H1 (cell line): ENCODE measurements around the gene GATA5. TPM values are rescaled to one million over a fixed set of nuclear protein-coding genes. Genes with fewer than 3 reads are reported as not detected.

Source experiments
- CTCF ChIA-PET: fragments of 300-600 bp; sonication (Branson Sonifier 250); formaldehyde crosslinking; loops from one replicate; lab custom pipeline; 2021; ENCODE audit not compliant: partially characterized antibody; lab: Charles Lee
- POLR2A ChIA-PET: fragments of 300-600 bp; sonication (Branson Sonifier 250); formaldehyde crosslinking; loops from one replicate; lab custom pipeline; 2021; ENCODE audit warnings: inconsistent platforms; ENCODE audit not compliant: partially characterized antibody; lab: Charles Lee
- DNase-seq, 2 experiments: peaks; one replicate each; pipeline versions ENCODE4 v3.0.0 to v3.0.0-alpha.2; 2010 to 2022; ENCODE audit warnings: low spot score in 2 of 2, low read depth in 1 of 2, mixed read lengths in 1 of 2
- FAIRE-seq: peaks from 2 replicates; lab custom pipeline; 2011; peaks lifted over from hg19 to GRCh38; lab: Jason Lieb, UNC
- H2AFZ ChIP-seq: 2 replicates; pipeline ENCODE4 v1.8.1; 2012; ENCODE audit warnings: low read length, inconsistent platforms
- H2AK5ac ChIP-seq: 2 replicates; pipeline ENCODE4 v1.6.1; 2013; ENCODE audit warnings: low read depth, low read length
- H2BK120ac ChIP-seq: replicated peaks from 2 replicates; pipeline ENCODE3; 2013; ENCODE audit warnings: low read depth, low read length, inconsistent platforms
- H2BK12ac ChIP-seq: 2 replicates; pipeline ENCODE4 v1.6.1; 2013; ENCODE audit warnings: low read depth, low read length
- H2BK15ac ChIP-seq: 2 replicates; pipeline ENCODE4 v1.6.1; 2013; ENCODE audit warnings: low read length
- H2BK20ac ChIP-seq: 2 replicates; pipeline ENCODE4 v1.6.1; 2013; ENCODE audit warnings: low read length
- H2BK5ac ChIP-seq: 2 replicates; pipeline ENCODE4 v1.6.1; 2013; ENCODE audit warnings: low read depth, low read length
- H3K14ac ChIP-seq: 2 replicates; pipeline ENCODE4 v1.6.1; 2013; ENCODE audit warnings: inconsistent platforms; ENCODE audit not compliant: insufficient read length
- H3K18ac ChIP-seq: 2 replicates; pipeline ENCODE4 v1.6.1; 2013; ENCODE audit warnings: low read length; ENCODE audit errors: extremely low read depth
- H3K23ac ChIP-seq: 2 replicates; pipeline ENCODE4 v1.6.1; 2013; ENCODE audit warnings: inconsistent platforms; ENCODE audit not compliant: insufficient read length
- H3K23me2 ChIP-seq: 2 replicates; pipeline ENCODE4 v1.6.1; 2013; ENCODE audit warnings: low read depth, low read length
- H3K27ac ChIP-seq: 2 replicates; pipeline ENCODE4 v1.6.1; 2011; ENCODE audit warnings: low read depth, low read length, inconsistent platforms
- H3K27me3 ChIP-seq, 4 experiments: replicated peaks in 1 of 4; 1 replicate in 1 of 4; 2 replicates in 3 of 4; pipeline versions ENCODE4 v1.6.1 to v1.8.1; 2011 to 2013; ENCODE audit warnings: low read length in 3 of 4, mild to moderate bottlenecking in 3 of 4, inconsistent platforms in 2 of 4, mixed read lengths in 2 of 4, moderate library complexity in 1 of 4; ENCODE audit not compliant: control insufficient read depth in 3 of 4, insufficient read depth in 3 of 4; ENCODE audit errors: extremely low read depth in 1 of 4
- H3K36me3 ChIP-seq, 4 experiments: 2 replicates each; pipeline versions ENCODE4 v1.6.1 to v1.8.1; 2011 to 2013; ENCODE audit warnings: mild to moderate bottlenecking in 4 of 4, low read length in 3 of 4, moderate library complexity in 2 of 4, control low read depth in 1 of 4, inconsistent platforms in 1 of 4; ENCODE audit not compliant: insufficient read depth in 4 of 4, control insufficient read depth in 2 of 4
- H3K4ac ChIP-seq: replicated peaks from 2 replicates; pipeline ENCODE3; 2013; ENCODE audit warnings: low read length, low read depth, mixed read lengths, inconsistent platforms; ENCODE audit not compliant: insufficient read length
- H3K4me1 ChIP-seq, 4 experiments: replicated peaks in 1 of 4; 1 replicate in 1 of 4; 2 replicates in 3 of 4; pipeline versions ENCODE4 v1.6.1 to v1.8.1; 2011 to 2013; ENCODE audit warnings: low read length in 3 of 4, inconsistent platforms in 2 of 4, mixed read lengths in 1 of 4; ENCODE audit not compliant: insufficient read depth in 4 of 4, control insufficient read depth in 3 of 4
- H3K4me2 ChIP-seq, 2 experiments: 2 replicates each; pipeline versions ENCODE4 v1.6.1 to v1.8.1; 2011 to 2013; ENCODE audit warnings: low read depth in 2 of 2, low read length in 2 of 2, control low read depth in 1 of 2, inconsistent platforms in 1 of 2, mild to moderate bottlenecking in 1 of 2; ENCODE audit not compliant: insufficient read depth in 1 of 2
- H3K4me3 ChIP-seq, 4 experiments: fragments of 200-600, 300-600 bp in 1 of 4; sonication (generic), shearing (Covaris generic), sonication (Bioruptor Twin) in 1 of 4; 2 replicates each; pipeline versions ENCODE4 v1.5.1 to v1.8.1; 2011 to 2016; ENCODE audit warnings: low read length in 4 of 4, low read depth in 3 of 4, control low read depth in 2 of 4, inconsistent platforms in 2 of 4, mild to moderate bottlenecking in 2 of 4, mixed read lengths in 1 of 4, moderate library complexity in 1 of 4; ENCODE audit not compliant: insufficient read depth in 2 of 4; ENCODE audit errors: extremely low read depth in 1 of 4
- H3K56ac ChIP-seq: replicated peaks from 2 replicates; pipeline ENCODE3; 2013; ENCODE audit warnings: low read depth, mild to moderate bottlenecking, mixed read lengths, low read length, inconsistent platforms; ENCODE audit not compliant: insufficient read length
- H3K79me1 ChIP-seq: 2 replicates; pipeline ENCODE4 v1.6.1; 2013; ENCODE audit warnings: low read depth, low read length, control low read depth
- H3K79me2 ChIP-seq, 2 experiments: 2 replicates each; pipeline versions ENCODE4 v1.6.1 to v1.8.1; 2012 to 2013; ENCODE audit warnings: low read length in 2 of 2, mild to moderate bottlenecking in 2 of 2, inconsistent platforms in 1 of 2; ENCODE audit not compliant: insufficient read depth in 2 of 2, control insufficient read depth in 1 of 2
- H3K9ac ChIP-seq, 4 experiments: replicated peaks in 1 of 4; 1 replicate in 1 of 4; 2 replicates in 3 of 4; pipeline versions ENCODE4 v1.6.1 to v1.8.1; 2011 to 2013; ENCODE audit warnings: low read depth in 3 of 4, low read length in 3 of 4, control low read depth in 2 of 4, mild to moderate bottlenecking in 2 of 4, moderate library complexity in 2 of 4, inconsistent platforms in 1 of 4; ENCODE audit errors: extremely low read depth in 1 of 4
- H3K9me3 ChIP-seq, 2 experiments: 2 replicates each; pipeline versions ENCODE4 v1.6.1 to v1.8.1; 2012 to 2013; ENCODE audit warnings: mild to moderate bottlenecking in 2 of 2, moderate library complexity in 2 of 2, control low read depth in 1 of 2, inconsistent platforms in 1 of 2, low read depth in 1 of 2, low read length in 1 of 2, mixed read lengths in 1 of 2; ENCODE audit not compliant: insufficient read depth in 2 of 2
- H4K20me1 ChIP-seq, 2 experiments: replicated peaks in 1 of 2; 2 replicates each; pipeline versions ENCODE3 to v1.8.1; 2011 to 2013; ENCODE audit warnings: inconsistent platforms in 2 of 2, low read length in 2 of 2, mild to moderate bottlenecking in 1 of 2; ENCODE audit not compliant: insufficient read depth in 2 of 2, control insufficient read depth in 1 of 2
- H4K5ac ChIP-seq: 2 replicates; pipeline ENCODE4 v1.6.1; 2013; ENCODE audit warnings: low read length, low read depth, mixed read lengths, inconsistent platforms; ENCODE audit not compliant: insufficient read length
- H4K8ac ChIP-seq: 2 replicates; pipeline ENCODE4 v1.8.0; 2013; ENCODE audit warnings: mild to moderate bottlenecking, moderate library complexity, low read length, inconsistent platforms; ENCODE audit not compliant: insufficient read depth; ENCODE audit errors: extremely low read depth
- H4K91ac ChIP-seq: replicated peaks from 2 replicates; pipeline ENCODE3; 2013; ENCODE audit warnings: low read length, mixed read lengths, inconsistent platforms; ENCODE audit not compliant: insufficient read length
- POLR2A ChIP-seq, 2 experiments: IDR thresholded peaks; 1 replicate in 1 of 2; 2 replicates in 1 of 2; pipeline ENCODE4 v1.6.1; 2011; ENCODE audit warnings: low read depth in 2 of 2, low read length in 2 of 2, mild to moderate bottlenecking in 2 of 2; ENCODE audit errors: control extremely low read depth in 1 of 2
- SP2 ChIP-seq: IDR thresholded peaks from 2 replicates; pipeline ENCODE4 v1.6.1; 2012; ENCODE audit warnings: mild to moderate bottlenecking, low read length, inconsistent platforms
- WGBS, 2 experiments: shearing (Covaris generic) in 1 of 2; methylation state at CpG; one replicate each; pipeline versions ENCODE4 v1.1.6 to v1.1.7; 2013 to 2015; ENCODE audit warnings: low lambda C conversion rate in 2 of 2, mixed read lengths in 2 of 2, inconsistent platforms in 1 of 2, low coverage in 1 of 2, missing lambda C conversion rate in 1 of 2; ENCODE audit not compliant: insufficient replicate concordance in 2 of 2, insufficient coverage in 1 of 2, insufficient read length in 1 of 2; ENCODE audit errors: extremely low coverage in 1 of 2, missing lambda C conversion rate in 1 of 2; 5-methylcytosine and 5-hydroxymethylcytosine counted together
- polyA plus RNA-seq, 7 experiments: library from polyadenylated mRNA; depleted of rRNA in 3 of 7; stranded (reverse) in 5 of 7; unstranded in 2 of 7; fragments of >200 nt in 5 of 7; fragments of 200-250 nt in 2 of 7; gene quantifications; 1 replicate in 5 of 7; 2 replicates in 1 of 7; 4 replicates in 1 of 7; pipeline versions ENCODE4 v1.2.1 to v1.2.3, GENCODE V29; 2011 to 2013; ENCODE audit warnings: missing spikeins in 2 of 7, mixed read lengths in 2 of 7
- total RNA-seq: library from RNA; stranded (reverse); fragmentation: NEBNext Ultra II Directional; extraction: Animal tissue kit (Norgen Biotek cat#: 25700); gene quantifications from 2 replicates; pipeline ENCODE4 v1.2.1, GENCODE V29; 2021

The GATA5 gene
- total and polyA plus RNA-seq, 2 of the 8 experiments (the other 6 are each of a cell fraction or from before 2014, with no cell fraction given), result 0.08 to 0.11 TPM

DNA sequence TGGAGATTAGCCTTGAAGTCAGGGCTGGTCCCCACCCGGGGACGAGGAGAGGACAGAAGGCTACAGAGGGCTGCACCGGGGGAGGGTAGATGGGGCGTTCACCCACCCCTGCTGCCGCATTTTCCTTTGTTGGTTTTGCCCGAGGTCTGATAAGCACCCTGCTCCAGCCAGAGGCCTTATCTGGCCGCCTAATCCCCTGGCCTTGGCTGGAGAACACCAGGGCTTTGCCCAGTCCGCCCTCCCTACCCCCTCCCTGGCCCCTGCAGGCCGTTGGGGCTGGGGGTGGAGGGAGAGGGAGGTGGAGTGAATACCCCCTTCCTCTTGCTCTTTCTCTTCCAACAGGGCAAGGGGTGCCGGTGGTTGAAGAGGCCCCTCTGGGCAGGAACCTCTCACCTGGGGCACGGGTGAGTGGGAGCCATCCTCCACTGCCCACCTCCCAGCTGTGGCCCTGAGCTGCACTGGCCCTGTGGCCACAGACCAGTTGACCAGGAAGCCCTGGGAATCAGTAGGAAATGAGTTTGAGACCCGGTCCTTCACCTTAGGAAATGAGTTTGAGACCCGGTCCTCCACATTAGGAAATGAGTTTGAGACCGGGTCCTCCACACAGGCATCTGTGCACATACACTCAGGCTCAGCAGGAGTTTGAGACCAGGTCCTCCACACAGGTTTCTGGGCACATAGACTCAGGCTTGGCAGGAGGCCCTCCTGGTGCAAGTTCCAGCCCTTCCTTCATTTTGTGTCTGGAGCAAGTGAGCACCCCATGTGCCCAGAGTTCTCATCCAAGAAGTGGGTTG lies 12.0 kb upstream of the GATA5 start:
- Histone ChIP-seq H3K9me3 (no peaks in the 10 kb centered on the region), H2BK120ac (no peak overlapping the region), H3K79me1 (0 out of 2 replicates have a peak, but pooled peaks cover 2% of the 10 kb centered on the region), H3K9ac (no peak overlapping the region), H3K36me3 (no peaks in the 10 kb centered on the region), H3K4me3 (no peak overlapping the region), H4K91ac (no peak overlapping the region), H2AFZ (no peak overlapping the region), H4K8ac (no peak overlapping the region), H2BK15ac (no peak overlapping the region), H3K23ac (no peak overlapping the region), H3K27ac (no peak overlapping the region), H3K14ac (no peak overlapping the region), H2AK5ac (no peak overlapping the region), H3K4ac (no peak overlapping the region), H4K20me1 (peaks cover 0 to 6% of the 10 kb centered on the region in 2 experiments)
- POLR2A ChIA-PET, result interaction anchor here (1.1 kb wide), 1 partner anchor 83 kb away, joined by 3 read pairs; no protein-coding TSS in a partner anchor
- TF ChIP-seq POLR2A (IDR thresholded peaks at IDR 0.05; ENCODE audit: control extremely low read depth in 1 of 2, low read depth in 2 of 2, low read length in 2 of 2), result no peak
- no peak for TF ChIP-seq SP2
- TF ChIP-seq, all 59 proteins: peak for 0
- Histone ChIP-seq H3K27me3 (peaks cover 2 to 29% (median 24%) of the 10 kb centered on the region in 4 experiments), H3K4me1 (peaks cover 0 to 23% (median 16%) of the 10 kb centered on the region in 4 experiments; a peak in 6 of 7 replicates), H3K23me2 (no peaks in the 10 kb centered on the region), H3K56ac (no peak overlapping the region), H4K5ac (no peak overlapping the region), H3K18ac (peak overlapping the region; percentile 32; the same call in 1 of the 2 replicates), H3K4me2 (no peak overlapping the region), H2BK5ac (no peak overlapping the region), H2BK12ac (peak overlapping the region; percentile 17; the same call in 1 of the 2 replicates), H2BK20ac (no peak overlapping the region), H3K79me2 (no peaks in the 10 kb centered on the region)
- CTCF ChIA-PET, result interaction anchor here (0.6 to 2.2 kb wide), 8 partner anchors 10 to 155 kb away, joined by 3 to 10 read pairs (median 3); partner anchors contain the start of gene SLCO4A1
- DNase-seq (no peak), FAIRE-seq (no peak)
- WGBS, 2 experiments, result 76% methylated on average over 13 of the region's 14 CpGs; no CpG with 5 or more reads in 1 of the 2 experiments
